ENCODE data around the gene SSH2. TPM values are rescaled to one million over a fixed set of nuclear protein-coding genes. Genes with fewer than 3 reads are reported as not detected.

The SSH2 gene
- total RNA-seq, 1 experiment from 2014 or later = 14.6 TPM

GRCh38 chr17:29891131-29891530, 38.9 kb downstream of the SSH2 start:
- H3K14ac ChIP-seq (ENCODE audit: insufficient read depth, low read length) = no peak overlapping the region
- no peak overlapping the region for H4K8ac ChIP-seq (replicated peaks; ENCODE audit: insufficient read length, low read depth, low read length)
- no peaks in the 10 kb centered on the region for H3K79me2 ChIP-seq (ENCODE audit: insufficient read depth, low read length)
- H2BK15ac ChIP-seq (ENCODE audit: low read depth, low read length) = no peak overlapping the region
- Mint-ChIP-seq H3K27me3 (ENCODE audit: low read depth) (no peaks in the 10 kb centered on the region), H3K9me3 (no peaks in the 10 kb centered on the region), H3K27ac (0 out of 7 replicates have a peak overlapping the region, but pooled peaks of 1 of the 3 experiments have one; percentile 29), H3K36me3 (ENCODE audit: insufficient read depth in 1 of 3, low read depth in 3 of 3) (no peaks in the 10 kb centered on the region), H3K4me3 (no peak overlapping the region), H3K4me1 (no peaks in the 10 kb centered on the region)
- H2BK5ac ChIP-seq (ENCODE audit: insufficient read length, low read length) = no peak overlapping the region
- H2BK20ac ChIP-seq (ENCODE audit: low read depth, low read length, poor library complexity, severe bottlenecking) = no peak overlapping the region
- no peak overlapping the region for H3T11ph ChIP-seq (ENCODE audit: low read length)
- H3K9ac ChIP-seq (ENCODE audit: extremely low read depth, insufficient read length, low read length) = no peak overlapping the region
- no peaks in the 10 kb centered on the region for H4K20me1 ChIP-seq (ENCODE audit: control insufficient read depth, insufficient read depth, insufficient read length)
- H2BK120ac ChIP-seq (ENCODE audit: low read depth, low read length, poor library complexity, severe bottlenecking) = no peak overlapping the region
- H3K4me2 ChIP-seq (ENCODE audit: insufficient read depth, insufficient read length, low read length) = no peak overlapping the region
- no peaks in the 10 kb centered on the region for H3K27me3 ChIP-seq (ENCODE audit: insufficient read depth, low read length)
- no peaks in the 10 kb centered on the region for H3K9me3 ChIP-seq (ENCODE audit: control insufficient read depth, low read depth, low read length)
- no peak overlapping the region for H2AK5ac ChIP-seq (ENCODE audit: insufficient read length, low read length)
- no peak for TF ChIP-seq CTCF (conservative IDR thresholded peaks at IDR 0.05)
- no peaks in the 10 kb centered on the region for H3K79me1 ChIP-seq (ENCODE audit: insufficient read depth, low read depth, low read length, poor library complexity, severe bottlenecking)
- H2AFZ ChIP-seq (ENCODE audit: low read length) = no peak overlapping the region
- no peak for DNase-seq
- no peak overlapping the region for H3K4ac ChIP-seq (ENCODE audit: low read depth, low read length)
- H3K18ac ChIP-seq (ENCODE audit: insufficient read length, low read depth, low read length) = no peak overlapping the region
- WGBS (ENCODE audit: extremely low coverage, insufficient read length, low lambda C conversion rate) = no CpG with 5 or more reads among the region's 1 CpG
- no peak overlapping the region for H3K23ac ChIP-seq (ENCODE audit: insufficient read length, low read depth, low read length)
- H3K27ac ChIP-seq (ENCODE audit: insufficient read length, low read depth, low read length) = no peak overlapping the region
- no peaks in the 10 kb centered on the region for H3K23me2 ChIP-seq (ENCODE audit: insufficient read length, low read depth, low read length, poor library complexity, severe bottlenecking)
- no peak overlapping the region for H4K91ac ChIP-seq (ENCODE audit: insufficient read length, low read depth, low read length)
- H2BK12ac ChIP-seq (ENCODE audit: insufficient read length, low read depth, low read length) = no peak overlapping the region
- H3K56ac ChIP-seq (ENCODE audit: insufficient read length, low read depth, low read length) = no peak overlapping the region
- H4K5ac ChIP-seq (ENCODE audit: insufficient read length, low read depth, low read length) = no peak overlapping the region
- H3K4me1 ChIP-seq (ENCODE audit: insufficient read depth, low read length) = no peaks in the 10 kb centered on the region

Data from H9 (cell line).